Colonic mucosa (tissue), 4 donors: ENCODE measurements around the gene SLC41A3. TPM values are rescaled to one million over a fixed set of nuclear protein-coding genes. Genes with fewer than 3 reads are reported as not detected.

Experiments
- DNase-seq: peaks from one replicate; pipeline ENCODE4 v3.0.0-alpha.2; 2020
- H3K27ac ChIP-seq: fragments of 200-600 bp; one replicate; pipeline ENCODE4 v1.8.0; 2021
- H3K27me3 ChIP-seq: fragments of 200-600 bp; one replicate; pipeline ENCODE4 v1.8.0; 2021
- H3K36me3 ChIP-seq: fragments of 200-600 bp; one replicate; pipeline ENCODE4 v1.8.0; 2021
- H3K4me1 ChIP-seq: fragments of 200-600 bp; one replicate; pipeline ENCODE4 v1.8.0; 2021; ENCODE audit warnings: mild to moderate bottlenecking
- H3K4me3 ChIP-seq: fragments of 200-600 bp; one replicate; pipeline ENCODE4 v1.8.0; 2021
- H3K9ac ChIP-seq, 2 donors: one replicate each; pipeline ENCODE4 v1.7.0; 2013; ENCODE audit warnings: control low read depth in 2 of 2, low read depth in 2 of 2, low read length in 2 of 2
- H3K9me3 ChIP-seq: fragments of 200-600 bp; one replicate; pipeline ENCODE4 v1.8.0; 2021
- intact Hi-C: fragments of 100-400 bp; cut with DNase I; formaldehyde crosslinking; loops from one replicate; pipeline ENCODE4 v1.14.1; 2022
- total RNA-seq, 2 donors: library from RNA; stranded (reverse); fragmentation: NEBNext Ultra II Directional in 1 of 2; extraction: Animal tissue kit (Norgen Biotek cat#: 25700) in 1 of 2; gene quantifications; one replicate each; pipeline ENCODE4 v1.2.1, GENCODE V29; 2021
- TF ChIP-seq, protein P1 (sequence below): fragments of 200-600 bp; IDR thresholded peaks from one replicate; pipeline ENCODE4 v1.8.0; 2022; ENCODE audit warnings: antibody characterized with exemption, mild to moderate bottlenecking
- donor health status: healthy.
- donor health status: DM: no; HTN: no; CAD: no.
- donor health status: DM: no; HTN: no; CAD: no.

Gene SLC41A3
- total RNA-seq, 2 donors from 2014 or later = 27.6 to 33.1 TPM

DNA sequence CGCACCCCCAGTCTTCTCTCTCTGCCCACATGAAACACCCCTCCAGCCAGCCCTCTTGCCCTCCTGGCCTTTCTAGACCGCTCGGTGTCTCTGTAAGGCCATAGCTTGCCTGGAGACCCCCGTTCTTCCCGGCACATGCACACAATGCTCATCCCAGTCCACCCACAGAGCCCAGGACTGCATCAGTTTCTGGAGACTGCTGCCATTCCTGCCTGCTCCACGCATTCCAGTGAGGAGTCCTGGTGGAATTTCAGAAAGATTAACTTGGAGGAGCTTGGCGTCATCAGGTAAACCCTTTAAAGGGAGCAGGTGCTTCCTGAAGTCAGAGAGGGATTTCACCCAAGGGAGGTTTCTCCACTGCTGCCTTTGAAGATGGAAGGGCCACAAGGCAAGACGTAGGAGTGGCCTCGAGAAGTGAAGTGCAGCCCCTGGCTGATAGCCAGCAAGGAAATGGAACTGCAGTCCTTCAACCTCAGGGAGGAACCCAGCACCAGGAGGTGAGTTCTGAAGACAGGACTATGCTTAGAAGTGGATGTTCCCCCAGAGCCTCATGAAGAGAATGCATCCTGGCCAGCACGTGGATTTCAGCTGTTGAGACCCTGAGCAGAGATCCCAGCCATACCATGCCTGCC, 19.2 kb downstream of the SLC41A3 start:
- no peaks in the 10 kb centered on the region for H3K27me3 ChIP-seq
- no peaks in the 10 kb centered on the region for H3K36me3 ChIP-seq
- DNase-seq = no peak
- H3K4me1 ChIP-seq = no peaks in the 10 kb centered on the region
- H3K9me3 ChIP-seq = no peaks in the 10 kb centered on the region
- H3K9ac ChIP-seq = no peak overlapping the region
- H3K27ac ChIP-seq = no peak overlapping the region
- TF ChIP-seq, protein P1, sequence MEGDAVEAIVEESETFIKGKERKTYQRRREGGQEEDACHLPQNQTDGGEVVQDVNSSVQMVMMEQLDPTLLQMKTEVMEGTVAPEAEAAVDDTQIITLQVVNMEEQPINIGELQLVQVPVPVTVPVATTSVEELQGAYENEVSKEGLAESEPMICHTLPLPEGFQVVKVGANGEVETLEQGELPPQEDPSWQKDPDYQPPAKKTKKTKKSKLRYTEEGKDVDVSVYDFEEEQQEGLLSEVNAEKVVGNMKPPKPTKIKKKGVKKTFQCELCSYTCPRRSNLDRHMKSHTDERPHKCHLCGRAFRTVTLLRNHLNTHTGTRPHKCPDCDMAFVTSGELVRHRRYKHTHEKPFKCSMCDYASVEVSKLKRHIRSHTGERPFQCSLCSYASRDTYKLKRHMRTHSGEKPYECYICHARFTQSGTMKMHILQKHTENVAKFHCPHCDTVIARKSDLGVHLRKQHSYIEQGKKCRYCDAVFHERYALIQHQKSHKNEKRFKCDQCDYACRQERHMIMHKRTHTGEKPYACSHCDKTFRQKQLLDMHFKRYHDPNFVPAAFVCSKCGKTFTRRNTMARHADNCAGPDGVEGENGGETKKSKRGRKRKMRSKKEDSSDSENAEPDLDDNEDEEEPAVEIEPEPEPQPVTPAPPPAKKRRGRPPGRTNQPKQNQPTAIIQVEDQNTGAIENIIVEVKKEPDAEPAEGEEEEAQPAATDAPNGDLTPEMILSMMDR = no peak
- no peak overlapping the region for H3K4me3 ChIP-seq
- intact Hi-C loops = no loop called here

DNA sequence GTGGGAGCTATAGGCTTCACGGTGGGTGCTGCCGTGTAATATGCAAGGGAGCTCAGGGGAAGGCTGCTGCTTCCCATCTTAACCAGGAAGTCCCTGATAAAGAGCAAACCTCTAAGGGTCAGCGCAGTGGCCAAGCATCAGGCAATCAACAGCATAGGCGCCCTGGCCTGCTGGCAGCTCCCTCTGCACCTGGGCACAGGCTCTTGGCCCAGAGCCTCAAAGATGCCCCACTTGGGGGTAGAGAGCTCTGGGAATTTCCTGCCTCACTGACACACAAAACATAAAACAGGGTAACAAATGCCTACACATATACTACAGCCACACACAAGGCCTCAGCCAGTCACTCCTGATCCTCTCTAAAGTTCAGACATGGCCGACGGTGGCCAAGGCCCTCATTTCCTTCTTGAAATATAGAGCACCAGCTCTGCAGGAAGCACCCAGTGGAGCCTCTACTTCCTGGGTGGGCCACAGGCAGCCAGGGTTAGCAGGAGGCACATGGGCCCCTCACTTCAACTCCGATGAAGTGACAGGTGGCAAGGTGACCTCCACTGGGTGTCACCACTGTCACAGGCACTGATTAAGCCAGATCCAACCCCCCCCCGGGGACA, 20.5 kb downstream of the SLC41A3 start:
- Histone ChIP-seq H3K36me3 (no peaks in the 10 kb centered on the region), H3K9me3 (no peaks in the 10 kb centered on the region), H3K4me3 (no peak overlapping the region), H3K9ac (no peak overlapping the region), H3K4me1 (no peaks in the 10 kb centered on the region), H3K27ac (no peak overlapping the region), H3K27me3 (no peaks in the 10 kb centered on the region)
- TF ChIP-seq, protein P1 = no peak
- intact Hi-C loops = no loop called here
- DNase-seq = no peak

DNA sequence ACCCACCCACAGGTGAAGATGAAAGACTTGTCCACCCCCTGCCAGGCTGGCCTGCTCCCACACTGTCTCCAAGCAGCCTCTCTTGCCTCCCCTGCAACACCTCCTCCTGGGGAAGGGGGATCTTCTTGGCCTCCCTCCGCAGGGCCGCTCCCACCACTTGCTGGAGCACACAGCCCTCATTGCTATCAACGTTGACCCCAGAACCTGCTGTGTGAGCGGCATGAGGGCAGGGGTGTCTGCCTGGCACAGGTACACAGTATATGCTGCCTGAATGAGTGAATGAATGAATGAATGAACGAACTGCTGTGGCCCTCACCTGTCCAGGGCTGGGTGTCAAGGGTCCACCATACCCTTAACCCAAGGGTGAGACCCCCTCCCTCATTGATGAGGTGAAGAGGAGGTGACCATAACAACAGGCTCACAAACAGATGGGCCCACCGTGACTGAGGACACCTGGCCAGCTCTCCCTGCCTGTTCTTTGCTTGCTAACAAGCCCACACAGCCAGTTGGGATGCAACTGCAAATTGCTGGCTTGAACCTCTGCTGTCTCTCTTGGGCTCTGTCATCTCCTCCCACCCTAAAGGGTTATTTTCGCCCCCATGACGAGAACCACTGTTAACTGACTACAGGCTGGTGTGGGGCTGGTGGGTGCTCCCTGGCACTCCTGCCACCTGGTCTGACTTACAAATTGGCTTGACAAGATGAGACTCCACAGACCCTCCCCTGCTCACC, 22.5 kb downstream of the SLC41A3 start:
- no peak for DNase-seq
- H3K27ac ChIP-seq = no peak overlapping the region
- no peaks in the 10 kb centered on the region for H3K27me3 ChIP-seq
- no peak overlapping the region for H3K4me3 ChIP-seq
- no peaks in the 10 kb centered on the region for H3K9me3 ChIP-seq
- no peaks in the 10 kb centered on the region for H3K36me3 ChIP-seq
- TF ChIP-seq, protein P1 = no peak
- H3K4me1 ChIP-seq = no peaks in the 10 kb centered on the region
- no peak overlapping the region for H3K9ac ChIP-seq
- intact Hi-C loops = no loop called here

DNA sequence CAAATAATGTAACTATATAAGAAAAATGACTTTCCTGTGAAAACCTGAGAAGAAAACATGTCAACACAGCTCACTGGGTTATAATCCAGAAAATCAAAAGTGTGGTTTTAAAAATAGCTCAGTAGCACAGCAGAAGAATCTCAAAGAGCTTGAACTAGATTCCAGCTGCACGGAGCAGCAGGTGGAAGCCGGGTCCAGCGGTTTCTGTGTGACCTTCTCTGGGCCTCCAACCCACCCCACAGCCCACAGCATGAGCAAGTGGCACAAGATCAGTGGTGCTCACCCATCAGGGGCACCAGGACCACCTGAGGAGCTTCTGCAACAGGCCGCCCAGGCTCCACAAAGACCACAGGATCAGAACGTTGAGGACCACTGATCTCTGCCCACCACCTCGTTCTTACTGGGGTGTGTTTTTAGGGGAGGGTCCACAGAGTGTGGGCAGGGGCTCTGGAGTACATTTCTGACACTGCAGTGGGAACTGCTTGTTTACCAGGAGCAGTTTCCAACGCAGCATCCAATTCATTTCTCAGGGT, 23.2 kb downstream of the SLC41A3 start:
- Histone ChIP-seq H3K27me3 (no peaks in the 10 kb centered on the region), H3K27ac (no peak overlapping the region), H3K9me3 (no peaks in the 10 kb centered on the region), H3K9ac (no peak overlapping the region), H3K36me3 (no peaks in the 10 kb centered on the region), H3K4me1 (no peaks in the 10 kb centered on the region), H3K4me3 (no peak overlapping the region)
- TF ChIP-seq, protein P1 = no peak
- intact Hi-C loops = no loop called here
- DNase-seq = no peak

DNA sequence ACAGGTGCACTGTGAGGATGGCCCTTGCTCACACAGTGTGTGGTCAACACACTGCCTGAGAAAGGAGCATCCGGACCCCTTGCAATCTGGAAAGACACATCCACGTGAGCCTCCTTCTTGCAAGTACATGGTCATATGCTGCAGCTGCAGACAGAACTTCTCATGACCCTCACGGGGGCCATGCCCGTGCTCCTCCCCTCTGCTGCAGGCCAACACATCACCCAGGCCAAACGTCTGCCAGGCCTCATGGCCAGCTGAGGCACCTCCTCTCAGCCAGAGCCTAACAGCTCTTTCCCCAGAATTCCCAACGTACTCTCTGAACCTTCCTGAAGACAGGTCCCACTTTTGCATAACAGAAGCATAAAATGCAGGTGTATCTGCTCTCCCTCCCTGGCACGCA, 25.3 kb downstream of the SLC41A3 start:
- Histone ChIP-seq H3K9me3 (no peaks in the 10 kb centered on the region), H3K4me1 (no peaks in the 10 kb centered on the region), H3K4me3 (no peak overlapping the region), H3K9ac (no peak overlapping the region), H3K27me3 (no peaks in the 10 kb centered on the region), H3K27ac (no peak overlapping the region), H3K36me3 (no peaks in the 10 kb centered on the region)
- intact Hi-C loops = no loop called here
- DNase-seq = no peak
- TF ChIP-seq, protein P1 = no peak
